HCT116 (cell line): ENCODE data around the gene POU3F1. TPM values are rescaled to one million over a fixed set of nuclear protein-coding genes. Genes with fewer than 3 reads are reported as not detected.

ENCODE experiments used
- ATAC-seq: fragments of 200-7000 bp; cut with Tn5 transposase; 2 replicates; pipeline ENCODE4 v1.9.1; 2020; ENCODE audit warnings: mild to moderate bottlenecking, moderate library complexity
- BruUV-seq: library from RNA; stranded (reverse); fragments of 400-500 nt; replicated peaks from 2 replicates; lab custom pipeline; 2021; lab: Mats Ljungman, UMichigan
- CTCF ChIA-PET: fragments of 300-600 bp; sonication (Branson Sonifier 250); formaldehyde crosslinking; loops from one replicate; lab custom pipeline; 2021; ENCODE audit warnings: antibody characterized with exemption; lab: Charles Lee
- POLR2A ChIA-PET: fragments of 300-600, 350-600 bp; sonication (Branson Sonifier 250); formaldehyde crosslinking; loops from one replicate; lab custom pipeline; 2021; ENCODE audit warnings: antibody characterized with exemption; lab: Charles Lee
- RAD21 ChIA-PET, 2 experiments: fragments of 300-600 bp; sonication (Branson Sonifier 250); formaldehyde crosslinking; loops; one replicate each; lab custom pipeline; 2023; ENCODE audit warnings: low total read pairs in 2 of 2; ENCODE audit not compliant: uncharacterized antibody in 2 of 2, unreplicated experiment in 2 of 2, low non-redundant PET in 1 of 2; lab: Charles Lee
- DNase-seq: peaks from one replicate; pipeline ENCODE4 v3.0.0-alpha.2; 2010; ENCODE audit warnings: low read depth, low spot score
- H2AFZ ChIP-seq: fragments of 200-600 bp; shearing (Covaris generic), sonication (generic); 2 replicates; pipeline ENCODE4 v1.6.1; 2017; ENCODE audit warnings: low read depth, mixed run types, mixed read lengths, antibody characterized with exemption, low read length; ENCODE audit not compliant: poor library complexity, severe bottlenecking
- H3K27ac ChIP-seq: 2 replicates; pipeline ENCODE4 v1.5.1; 2012; ENCODE audit warnings: low read depth, low read length
- H3K27me3 ChIP-seq: fragments of 200-600 bp; sonication (generic); 2 replicates; pipeline ENCODE4 v1.6.1; 2016; ENCODE audit warnings: mixed run types, low read length, mixed read lengths; ENCODE audit not compliant: insufficient read depth
- H3K36me3 ChIP-seq, 2 experiments: fragments of 200-500 bp in 1 of 2; fragments of 200-600 bp in 1 of 2; sonication (Bioruptor generic) in 1 of 2; sonication (generic) in 1 of 2; 2 replicates each; pipeline versions ENCODE4 v1.5.1 to v1.6.1; 2014 to 2016; ENCODE audit warnings: low read length in 2 of 2, inconsistent platforms in 1 of 2, mixed read lengths in 1 of 2, mixed run types in 1 of 2; ENCODE audit not compliant: insufficient read depth in 2 of 2, control insufficient read depth in 1 of 2
- H3K4me1 ChIP-seq, 2 experiments: fragments of 200-600 bp in 1 of 2; sonication (generic) in 1 of 2; 2 replicates each; pipeline versions ENCODE4 v1.5.1 to v1.6.1; 2012 to 2017; ENCODE audit warnings: low read length in 2 of 2, inconsistent platforms in 1 of 2, mild to moderate bottlenecking in 1 of 2, mixed read lengths in 1 of 2, mixed run types in 1 of 2, moderate library complexity in 1 of 2; ENCODE audit not compliant: insufficient read depth in 2 of 2, control insufficient read depth in 1 of 2
- H3K4me2 ChIP-seq: fragments of 200-600 bp; sonication (generic); 2 replicates; pipeline ENCODE4 v1.6.1; 2017; ENCODE audit warnings: mixed run types, low read length, mixed read lengths
- H3K4me3 ChIP-seq, 2 experiments: fragments of 200-600 bp in 1 of 2; sonication (generic) in 1 of 2; replicated peaks in 1 of 2; 2 replicates each; pipeline ENCODE4 v1.5.1; 2011 to 2016; ENCODE audit warnings: low read length in 2 of 2, control low read depth in 1 of 2, low read depth in 1 of 2, mild to moderate bottlenecking in 1 of 2, mixed read lengths in 1 of 2, mixed run types in 1 of 2
- H3K79me2 ChIP-seq: fragments of 200-600 bp; sonication (generic); 2 replicates; pipeline ENCODE4 v1.6.1; 2017; ENCODE audit warnings: mild to moderate bottlenecking, mixed run types, low read length, moderate library complexity, mixed read lengths; ENCODE audit not compliant: insufficient read depth
- H3K9ac ChIP-seq: fragments of 200-600 bp; sonication (generic); 2 replicates; pipeline ENCODE4 v1.6.1; 2016; ENCODE audit warnings: low read length, mixed read lengths
- H3K9me2 ChIP-seq: fragments of 200-600 bp; sonication (generic), shearing (Covaris generic); 2 replicates; pipeline ENCODE4 v1.6.1; 2017; ENCODE audit warnings: mixed run types, mild to moderate bottlenecking, moderate library complexity; ENCODE audit not compliant: insufficient read depth
- H3K9me3 ChIP-seq, 2 experiments: fragments of 200-500 bp in 1 of 2; fragments of 200-600 bp in 1 of 2; sonication (Bioruptor generic) in 1 of 2; sonication (generic) in 1 of 2; 2 replicates each; pipeline ENCODE4 v1.6.1; 2014 to 2017; ENCODE audit warnings: low read length in 2 of 2, mixed read lengths in 2 of 2, inconsistent platforms in 1 of 2, low read depth in 1 of 2, mild to moderate bottlenecking in 1 of 2, mixed run types in 1 of 2, moderate library complexity in 1 of 2; ENCODE audit not compliant: control insufficient read depth in 1 of 2, insufficient read depth in 1 of 2
- H4K20me1 ChIP-seq: fragments of 200-600 bp; sonication (generic), shearing (Covaris generic); 2 replicates; pipeline ENCODE4 v1.6.1; 2017; ENCODE audit warnings: mixed run types, mild to moderate bottlenecking, moderate library complexity; ENCODE audit not compliant: insufficient read depth
- EGR1 ChIP-seq: IDR thresholded peaks from 2 replicates; pipeline ENCODE4 v1.6.1; 2012; ENCODE audit warnings: low read depth
- POLR2A ChIP-seq: IDR thresholded peaks from 2 replicates; pipeline ENCODE4 v1.7.0; 2011; ENCODE audit warnings: borderline replicate concordance; ENCODE audit not compliant: insufficient read depth, insufficient read length; ENCODE audit errors: extremely low read depth
- RAD21 ChIP-seq: IDR thresholded peaks from 2 replicates; pipeline ENCODE4 v1.6.1; 2012; ENCODE audit warnings: low read depth, mild to moderate bottlenecking
- SIN3A ChIP-seq: IDR thresholded peaks from 2 replicates; pipeline ENCODE4 v1.6.1; 2012; ENCODE audit warnings: low read depth
- SRF ChIP-seq: IDR thresholded peaks from 2 replicates; pipeline ENCODE4 v1.6.1; 2012; ENCODE audit warnings: low read depth
- intact Hi-C: fragments of 100-400 bp; cut with micrococcal nuclease; formaldehyde crosslinking; loops from 2 replicates; pipeline ENCODE4 v1.10.0; 2022
- total RNA-seq: library from RNA; stranded (reverse); gene quantifications from one replicate; pipeline ENCODE4 v1.2.1, GENCODE V29; 2021; ENCODE audit not compliant: unreplicated experiment
- TF ChIP-seq, protein P1 (sequence below), 3 experiments: fragments of 200-600 bp in 1 of 3; sonication (generic) in 1 of 3; IDR thresholded peaks in 2 of 3; conservative IDR thresholded peaks in 1 of 3; 2 replicates each; pipeline ENCODE4 v1.5.1; 2012 to 2017; ENCODE audit warnings: low read depth in 2 of 3, low read length in 2 of 3, antibody characterized with exemption in 1 of 3, borderline replicate concordance in 1 of 3, control low read depth in 1 of 3, mild to moderate bottlenecking in 1 of 3, mixed read lengths in 1 of 3, mixed run types in 1 of 3, moderate library complexity in 1 of 3; ENCODE audit not compliant: insufficient read depth in 1 of 3
- TF ChIP-seq, protein P2 (sequence below): IDR thresholded peaks from 2 replicates; pipeline ENCODE4 v1.6.1; 2011; ENCODE audit warnings: mild to moderate bottlenecking, low read length, moderate library complexity; ENCODE audit not compliant: insufficient replicate concordance; ENCODE audit errors: extremely low read depth

POU3F1 gene
- total RNA-seq, 1 experiment from 2014 or later: not detected

DNA sequence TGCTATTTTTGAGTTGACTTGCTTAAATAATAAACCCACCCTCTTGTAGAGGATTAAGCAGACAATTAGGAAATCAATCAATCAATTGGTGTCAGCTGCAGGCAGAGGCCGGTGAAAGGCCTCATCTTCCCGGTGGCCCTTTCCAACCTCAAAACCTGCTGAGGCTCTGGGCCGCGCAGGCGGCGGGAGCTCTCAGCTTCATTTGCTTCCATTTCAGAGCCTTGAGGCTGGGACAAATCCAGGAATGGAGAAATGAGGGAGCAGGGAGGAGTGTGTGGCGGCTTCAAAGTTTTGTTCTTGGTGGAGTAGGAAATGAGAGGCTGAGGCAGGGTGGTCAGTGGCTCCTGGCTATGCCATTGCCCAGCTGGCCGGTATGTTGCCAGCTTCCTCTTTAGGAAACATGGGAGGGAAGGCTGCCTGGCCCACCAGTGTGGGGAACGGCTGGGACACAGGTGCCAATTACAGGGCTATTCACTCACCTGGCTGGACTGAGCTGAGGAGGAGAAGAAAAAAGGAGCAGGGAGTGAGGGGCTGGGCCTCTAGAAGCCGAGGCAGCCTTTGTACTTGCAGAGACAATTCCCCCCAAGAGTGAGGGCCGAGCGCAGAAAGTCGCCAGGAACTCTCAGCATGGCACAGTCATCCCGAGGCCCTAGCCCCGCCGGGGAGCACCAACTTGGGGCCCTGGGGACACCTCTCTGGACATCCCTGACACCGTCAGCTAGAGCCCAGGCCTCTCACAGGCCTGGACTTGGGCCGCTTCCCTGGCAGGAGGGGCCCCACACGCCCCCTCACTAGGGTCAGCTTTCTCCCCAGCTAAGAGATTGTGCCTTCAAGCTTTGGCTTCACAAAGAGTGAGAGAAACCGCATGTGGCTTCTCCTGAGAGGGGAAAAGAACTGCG lies 4.4 kb downstream of the POU3F1 start:
- Histone ChIP-seq H3K9me2 (no peaks in the 10 kb centered on the region), H3K27me3 (no peaks in the 10 kb centered on the region), H3K27ac (no peak overlapping the region), H3K79me2 (no peaks in the 10 kb centered on the region), H3K4me3 (no peak overlapping the region), H3K36me3 (no peaks in the 10 kb centered on the region), H3K4me2 (no peak overlapping the region), H3K4me1 (peaks cover 0 to 14% of the 10 kb centered on the region in 2 experiments; a peak in 1 of 4 replicates), H2AFZ (no peak overlapping the region), H3K9ac (no peak overlapping the region), H4K20me1 (no peaks in the 10 kb centered on the region), H3K9me3 (no peaks in the 10 kb centered on the region)
- ChIA-PET CTCF (no interaction called here), RAD21 (interaction anchor here in 1 of 2 experiments (0.6 kb wide), 1 partner anchor 284 kb away, joined by 3 read pairs; no protein-coding TSS in a partner anchor), POLR2A (no interaction called here)
- ATAC-seq: no peak
- no peak for DNase-seq
- TF ChIP-seq SIN3A (no peak), SRF (no peak), POLR2A (no peak), EGR1 (no peak), RAD21 (no peak)
- TF ChIP-seq, protein P1, sequence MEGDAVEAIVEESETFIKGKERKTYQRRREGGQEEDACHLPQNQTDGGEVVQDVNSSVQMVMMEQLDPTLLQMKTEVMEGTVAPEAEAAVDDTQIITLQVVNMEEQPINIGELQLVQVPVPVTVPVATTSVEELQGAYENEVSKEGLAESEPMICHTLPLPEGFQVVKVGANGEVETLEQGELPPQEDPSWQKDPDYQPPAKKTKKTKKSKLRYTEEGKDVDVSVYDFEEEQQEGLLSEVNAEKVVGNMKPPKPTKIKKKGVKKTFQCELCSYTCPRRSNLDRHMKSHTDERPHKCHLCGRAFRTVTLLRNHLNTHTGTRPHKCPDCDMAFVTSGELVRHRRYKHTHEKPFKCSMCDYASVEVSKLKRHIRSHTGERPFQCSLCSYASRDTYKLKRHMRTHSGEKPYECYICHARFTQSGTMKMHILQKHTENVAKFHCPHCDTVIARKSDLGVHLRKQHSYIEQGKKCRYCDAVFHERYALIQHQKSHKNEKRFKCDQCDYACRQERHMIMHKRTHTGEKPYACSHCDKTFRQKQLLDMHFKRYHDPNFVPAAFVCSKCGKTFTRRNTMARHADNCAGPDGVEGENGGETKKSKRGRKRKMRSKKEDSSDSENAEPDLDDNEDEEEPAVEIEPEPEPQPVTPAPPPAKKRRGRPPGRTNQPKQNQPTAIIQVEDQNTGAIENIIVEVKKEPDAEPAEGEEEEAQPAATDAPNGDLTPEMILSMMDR (IDR thresholded peaks at IDR 0.05 in 2 of 3, conservative IDR thresholded peaks at IDR 0.05 in 1 of 3; ENCODE audit: borderline replicate concordance in 1 of 3, insufficient read depth in 1 of 3, low read depth in 2 of 3, low read length in 2 of 3): no peak
- TF ChIP-seq, protein P2, sequence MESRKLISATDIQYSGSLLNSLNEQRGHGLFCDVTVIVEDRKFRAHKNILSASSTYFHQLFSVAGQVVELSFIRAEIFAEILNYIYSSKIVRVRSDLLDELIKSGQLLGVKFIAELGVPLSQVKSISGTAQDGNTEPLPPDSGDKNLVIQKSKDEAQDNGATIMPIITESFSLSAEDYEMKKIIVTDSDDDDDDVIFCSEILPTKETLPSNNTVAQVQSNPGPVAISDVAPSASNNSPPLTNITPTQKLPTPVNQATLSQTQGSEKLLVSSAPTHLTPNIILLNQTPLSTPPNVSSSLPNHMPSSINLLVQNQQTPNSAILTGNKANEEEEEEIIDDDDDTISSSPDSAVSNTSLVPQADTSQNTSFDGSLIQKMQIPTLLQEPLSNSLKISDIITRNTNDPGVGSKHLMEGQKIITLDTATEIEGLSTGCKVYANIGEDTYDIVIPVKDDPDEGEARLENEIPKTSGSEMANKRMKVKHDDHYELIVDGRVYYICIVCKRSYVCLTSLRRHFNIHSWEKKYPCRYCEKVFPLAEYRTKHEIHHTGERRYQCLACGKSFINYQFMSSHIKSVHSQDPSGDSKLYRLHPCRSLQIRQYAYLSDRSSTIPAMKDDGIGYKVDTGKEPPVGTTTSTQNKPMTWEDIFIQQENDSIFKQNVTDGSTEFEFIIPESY: no peak
- intact Hi-C loops: no loop called here
- no TSS peak for BruUV-seq
